ENCODE results near the gene LRCOL1.

The LRCOL1 gene

DNA sequence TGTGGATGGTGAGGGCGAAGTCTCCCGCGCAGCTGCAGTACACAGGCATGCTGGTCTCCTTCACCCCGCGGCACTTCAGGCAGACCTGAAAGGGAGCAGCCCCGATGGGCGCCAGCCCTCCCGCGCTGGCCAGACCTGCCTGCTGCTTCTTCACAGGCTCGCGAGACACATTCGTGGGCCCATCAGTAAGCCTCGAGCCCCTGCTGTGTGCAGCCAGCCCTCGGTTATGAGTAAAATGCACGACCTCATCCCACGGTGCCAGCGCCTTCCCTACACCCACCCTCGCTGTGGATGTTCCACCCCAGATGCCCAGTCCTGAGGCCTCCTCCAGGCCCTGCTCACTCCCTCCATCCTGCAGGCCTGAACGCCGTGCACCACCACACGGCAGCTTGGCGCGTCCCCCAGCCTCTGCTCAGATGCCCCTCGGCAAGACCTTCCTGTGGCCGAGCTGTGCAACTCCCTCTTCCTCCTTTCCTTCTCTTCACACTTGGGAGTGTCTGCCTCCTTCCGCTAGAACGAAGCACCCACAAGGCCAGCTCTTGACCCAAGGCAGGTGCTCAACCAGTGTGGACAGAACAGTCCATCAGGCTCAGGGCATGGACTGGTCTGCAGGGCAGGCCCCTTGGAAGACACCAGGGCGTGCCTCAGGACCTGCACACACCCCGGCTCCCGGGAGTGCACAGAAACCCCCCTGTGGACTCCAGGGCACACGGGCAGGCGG is 14.7 kb upstream of the LRCOL1 start (continued):
- TF ChIP-seq, protein P1, sequence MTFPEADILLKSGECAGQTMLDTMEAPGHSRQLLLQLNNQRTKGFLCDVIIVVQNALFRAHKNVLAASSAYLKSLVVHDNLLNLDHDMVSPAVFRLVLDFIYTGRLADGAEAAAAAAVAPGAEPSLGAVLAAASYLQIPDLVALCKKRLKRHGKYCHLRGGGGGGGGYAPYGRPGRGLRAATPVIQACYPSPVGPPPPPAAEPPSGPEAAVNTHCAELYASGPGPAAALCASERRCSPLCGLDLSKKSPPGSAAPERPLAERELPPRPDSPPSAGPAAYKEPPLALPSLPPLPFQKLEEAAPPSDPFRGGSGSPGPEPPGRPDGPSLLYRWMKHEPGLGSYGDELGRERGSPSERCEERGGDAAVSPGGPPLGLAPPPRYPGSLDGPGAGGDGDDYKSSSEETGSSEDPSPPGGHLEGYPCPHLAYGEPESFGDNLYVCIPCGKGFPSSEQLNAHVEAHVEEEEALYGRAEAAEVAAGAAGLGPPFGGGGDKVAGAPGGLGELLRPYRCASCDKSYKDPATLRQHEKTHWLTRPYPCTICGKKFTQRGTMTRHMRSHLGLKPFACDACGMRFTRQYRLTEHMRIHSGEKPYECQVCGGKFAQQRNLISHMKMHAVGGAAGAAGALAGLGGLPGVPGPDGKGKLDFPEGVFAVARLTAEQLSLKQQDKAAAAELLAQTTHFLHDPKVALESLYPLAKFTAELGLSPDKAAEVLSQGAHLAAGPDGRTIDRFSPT (tag by site-specific recombination; IDR thresholded peaks at IDR 0.05), result no peak
- TF ChIP-seq ZNF335 (tag by site-specific recombination; conservative IDR thresholded peaks at IDR 0.05) (no peak), ZNF747 (tag by site-specific recombination; IDR thresholded peaks at IDR 0.05) (no peak), ZNF211 (tag by site-specific recombination; IDR thresholded peaks at IDR 0.05; ENCODE audit: low read depth) (no peak), ZNF202 (tag by site-specific recombination; IDR thresholded peaks at IDR 0.05; ENCODE audit: borderline replicate concordance) (no peak), ZNF561 (tag by site-specific recombination; IDR thresholded peaks at IDR 0.05; ENCODE audit: borderline replicate concordance) (no peak), ZBTB20 (tag by site-specific recombination; IDR thresholded peaks at IDR 0.05) (no peak), ZBTB17 (tag by site-specific recombination; IDR thresholded peaks at IDR 0.05) (no peak), SCRT2 (tag by site-specific recombination; IDR thresholded peaks at IDR 0.05) (no peak), KLF1 (tag by site-specific recombination; IDR thresholded peaks at IDR 0.05) (no peak), ZNF292 (tag by site-specific recombination; IDR thresholded peaks at IDR 0.05; ENCODE audit: borderline replicate concordance, low read depth) (no peak), KLF9 (tag by site-specific recombination; IDR thresholded peaks at IDR 0.05; ENCODE audit: low read depth) (no peak), KLF7 (tag by site-specific recombination; IDR thresholded peaks at IDR 0.05; ENCODE audit: borderline replicate concordance) (no peak), ZFHX2 (tag by site-specific recombination; conservative IDR thresholded peaks at IDR 0.05) (peak; percentile 44; the same call in 1 of the 2 replicates), ZNF677 (tag by site-specific recombination; IDR thresholded peaks at IDR 0.05) (no peak), YY2 (tag by site-specific recombination; IDR thresholded peaks at IDR 0.05) (no peak), ZNF777 (tag by site-specific recombination; IDR thresholded peaks at IDR 0.05; ENCODE audit: borderline replicate concordance) (no peak), ZIC2 (tag by site-specific recombination; IDR thresholded peaks at IDR 0.05) (peak; percentile 21; the same call in 1 of the 2 replicates), ZNF596 (tag by site-specific recombination; IDR thresholded peaks at IDR 0.05) (no peak), ZNF629 (tag by site-specific recombination; IDR thresholded peaks at IDR 0.05) (no peak), GLIS1 (tag by site-specific recombination; IDR thresholded peaks at IDR 0.05) (no peak), ZNF558 (tag by site-specific recombination; IDR thresholded peaks at IDR 0.05) (no peak), ZNF169 (tag by site-specific recombination; IDR thresholded peaks at IDR 0.05) (no peak)
- TF ChIP-seq, protein P2, sequence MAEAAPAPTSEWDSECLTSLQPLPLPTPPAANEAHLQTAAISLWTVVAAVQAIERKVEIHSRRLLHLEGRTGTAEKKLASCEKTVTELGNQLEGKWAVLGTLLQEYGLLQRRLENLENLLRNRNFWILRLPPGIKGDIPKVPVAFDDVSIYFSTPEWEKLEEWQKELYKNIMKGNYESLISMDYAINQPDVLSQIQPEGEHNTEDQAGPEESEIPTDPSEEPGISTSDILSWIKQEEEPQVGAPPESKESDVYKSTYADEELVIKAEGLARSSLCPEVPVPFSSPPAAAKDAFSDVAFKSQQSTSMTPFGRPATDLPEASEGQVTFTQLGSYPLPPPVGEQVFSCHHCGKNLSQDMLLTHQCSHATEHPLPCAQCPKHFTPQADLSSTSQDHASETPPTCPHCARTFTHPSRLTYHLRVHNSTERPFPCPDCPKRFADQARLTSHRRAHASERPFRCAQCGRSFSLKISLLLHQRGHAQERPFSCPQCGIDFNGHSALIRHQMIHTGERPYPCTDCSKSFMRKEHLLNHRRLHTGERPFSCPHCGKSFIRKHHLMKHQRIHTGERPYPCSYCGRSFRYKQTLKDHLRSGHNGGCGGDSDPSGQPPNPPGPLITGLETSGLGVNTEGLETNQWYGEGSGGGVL (tag by site-specific recombination; IDR thresholded peaks at IDR 0.05), result 0 out of 2 replicates have a peak, but pooled peaks have one; percentile 13
- TF ChIP-seq, protein P3, sequence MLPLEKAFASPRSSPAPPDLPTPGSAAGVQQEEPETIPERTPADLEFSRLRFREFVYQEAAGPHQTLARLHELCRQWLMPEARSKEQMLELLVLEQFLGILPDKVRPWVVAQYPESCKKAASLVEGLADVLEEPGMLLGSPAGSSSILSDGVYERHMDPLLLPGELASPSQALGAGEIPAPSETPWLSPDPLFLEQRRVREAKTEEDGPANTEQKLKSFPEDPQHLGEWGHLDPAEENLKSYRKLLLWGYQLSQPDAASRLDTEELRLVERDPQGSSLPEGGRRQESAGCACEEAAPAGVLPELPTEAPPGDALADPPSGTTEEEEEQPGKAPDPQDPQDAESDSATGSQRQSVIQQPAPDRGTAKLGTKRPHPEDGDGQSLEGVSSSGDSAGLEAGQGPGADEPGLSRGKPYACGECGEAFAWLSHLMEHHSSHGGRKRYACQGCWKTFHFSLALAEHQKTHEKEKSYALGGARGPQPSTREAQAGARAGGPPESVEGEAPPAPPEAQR (tag by site-specific recombination; IDR thresholded peaks at IDR 0.05), result no peak
- TF ChIP-seq, protein P4, sequence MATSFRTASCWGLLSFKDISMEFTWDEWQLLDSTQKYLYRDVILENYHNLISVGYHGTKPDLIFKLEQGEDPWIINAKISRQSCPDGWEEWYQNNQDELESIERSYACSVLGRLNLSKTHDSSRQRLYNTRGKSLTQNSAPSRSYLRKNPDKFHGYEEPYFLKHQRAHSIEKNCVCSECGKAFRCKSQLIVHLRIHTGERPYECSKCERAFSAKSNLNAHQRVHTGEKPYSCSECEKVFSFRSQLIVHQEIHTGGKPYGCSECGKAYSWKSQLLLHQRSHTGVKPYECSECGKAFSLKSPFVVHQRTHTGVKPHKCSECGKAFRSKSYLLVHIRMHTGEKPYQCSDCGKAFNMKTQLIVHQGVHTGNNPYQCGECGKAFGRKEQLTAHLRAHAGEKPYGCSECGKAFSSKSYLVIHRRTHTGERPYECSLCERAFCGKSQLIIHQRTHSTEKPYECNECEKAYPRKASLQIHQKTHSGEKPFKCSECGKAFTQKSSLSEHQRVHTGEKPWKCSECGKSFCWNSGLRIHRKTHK (tag by site-specific recombination; IDR thresholded peaks at IDR 0.05), result no peak
- TF ChIP-seq, protein P5, sequence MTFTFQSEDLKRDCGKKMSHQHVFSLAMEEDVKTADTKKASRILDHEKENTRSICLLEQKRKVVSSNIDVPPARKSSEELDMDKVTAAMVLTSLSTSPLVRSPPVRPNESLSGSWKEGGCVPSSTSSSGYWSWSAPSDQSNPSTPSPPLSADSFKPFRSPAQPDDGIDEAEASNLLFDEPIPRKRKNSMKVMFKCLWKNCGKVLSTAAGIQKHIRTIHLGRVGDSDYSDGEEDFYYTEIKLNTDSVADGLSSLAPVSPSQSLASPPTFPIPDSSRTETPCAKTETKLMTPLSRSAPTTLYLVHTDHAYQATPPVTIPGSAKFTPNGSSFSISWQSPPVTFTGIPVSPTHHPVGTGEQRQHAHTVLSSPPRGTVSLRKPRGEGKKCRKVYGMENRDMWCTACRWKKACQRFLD (tag by site-specific recombination; IDR thresholded peaks at IDR 0.05), result no peak
- TF ChIP-seq, protein P6, sequence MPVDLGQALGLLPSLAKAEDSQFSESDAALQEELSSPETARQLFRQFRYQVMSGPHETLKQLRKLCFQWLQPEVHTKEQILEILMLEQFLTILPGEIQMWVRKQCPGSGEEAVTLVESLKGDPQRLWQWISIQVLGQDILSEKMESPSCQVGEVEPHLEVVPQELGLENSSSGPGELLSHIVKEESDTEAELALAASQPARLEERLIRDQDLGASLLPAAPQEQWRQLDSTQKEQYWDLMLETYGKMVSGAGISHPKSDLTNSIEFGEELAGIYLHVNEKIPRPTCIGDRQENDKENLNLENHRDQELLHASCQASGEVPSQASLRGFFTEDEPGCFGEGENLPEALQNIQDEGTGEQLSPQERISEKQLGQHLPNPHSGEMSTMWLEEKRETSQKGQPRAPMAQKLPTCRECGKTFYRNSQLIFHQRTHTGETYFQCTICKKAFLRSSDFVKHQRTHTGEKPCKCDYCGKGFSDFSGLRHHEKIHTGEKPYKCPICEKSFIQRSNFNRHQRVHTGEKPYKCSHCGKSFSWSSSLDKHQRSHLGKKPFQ (tag by site-specific recombination; IDR thresholded peaks at IDR 0.05), result no peak
- TF ChIP-seq, protein P7, sequence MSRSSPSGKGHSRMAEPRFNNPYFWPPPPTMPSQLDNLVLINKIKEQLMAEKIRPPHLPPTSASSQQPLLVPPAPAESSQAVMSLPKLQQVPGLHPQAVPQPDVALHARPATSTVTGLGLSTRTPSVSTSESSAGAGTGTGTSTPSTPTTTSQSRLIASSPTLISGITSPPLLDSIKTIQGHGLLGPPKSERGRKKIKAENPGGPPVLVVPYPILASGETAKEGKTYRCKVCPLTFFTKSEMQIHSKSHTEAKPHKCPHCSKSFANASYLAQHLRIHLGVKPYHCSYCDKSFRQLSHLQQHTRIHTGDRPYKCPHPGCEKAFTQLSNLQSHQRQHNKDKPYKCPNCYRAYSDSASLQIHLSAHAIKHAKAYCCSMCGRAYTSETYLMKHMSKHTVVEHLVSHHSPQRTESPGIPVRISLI (tag by site-specific recombination; IDR thresholded peaks at IDR 0.05), result no peak
